ENCODE results near the gene HSD17B8.

GRCh38 chr6:33164176-33164575 is 40.3 kb upstream of the HSD17B8 start:
- TF ChIP-seq CTCF (IDR thresholded peaks at IDR 0.05): no peak
- TF ChIP-seq EZH2 (IDR thresholded peaks at IDR 0.05; ENCODE audit: borderline replicate concordance, insufficient read depth, low read depth, low read length, poor library complexity, severe bottlenecking): no peak

Data from B cell (primary cell).